H1 (cell line): ENCODE results near the gene VSIR. TPM values are rescaled to one million over a fixed set of nuclear protein-coding genes. Genes with fewer than 3 reads are reported as not detected.

Experiments
- CTCF ChIA-PET: fragments of 300-600 bp; sonication (Branson Sonifier 250); formaldehyde crosslinking; loops from one replicate; lab custom pipeline; 2021; ENCODE audit not compliant: partially characterized antibody; lab: Charles Lee
- POLR2A ChIA-PET: fragments of 300-600 bp; sonication (Branson Sonifier 250); formaldehyde crosslinking; loops from one replicate; lab custom pipeline; 2021; ENCODE audit warnings: inconsistent platforms; ENCODE audit not compliant: partially characterized antibody; lab: Charles Lee
- DNase-seq, 2 experiments: peaks; one replicate each; pipeline versions ENCODE4 v3.0.0 to v3.0.0-alpha.2; 2010 to 2022; ENCODE audit warnings: low spot score in 2 of 2, low read depth in 1 of 2, mixed read lengths in 1 of 2
- FAIRE-seq: peaks from 2 replicates; lab custom pipeline; 2011; peaks lifted over from hg19 to GRCh38; lab: Jason Lieb, UNC
- H2AFZ ChIP-seq: 2 replicates; pipeline ENCODE4 v1.8.1; 2012; ENCODE audit warnings: low read length, inconsistent platforms
- H2AK5ac ChIP-seq: 2 replicates; pipeline ENCODE4 v1.6.1; 2013; ENCODE audit warnings: low read depth, low read length
- H2BK120ac ChIP-seq: replicated peaks from 2 replicates; pipeline ENCODE3; 2013; ENCODE audit warnings: low read depth, low read length, inconsistent platforms
- H2BK12ac ChIP-seq: 2 replicates; pipeline ENCODE4 v1.6.1; 2013; ENCODE audit warnings: low read depth, low read length
- H2BK15ac ChIP-seq: 2 replicates; pipeline ENCODE4 v1.6.1; 2013; ENCODE audit warnings: low read length
- H2BK20ac ChIP-seq: 2 replicates; pipeline ENCODE4 v1.6.1; 2013; ENCODE audit warnings: low read length
- H2BK5ac ChIP-seq: 2 replicates; pipeline ENCODE4 v1.6.1; 2013; ENCODE audit warnings: low read depth, low read length
- H3K14ac ChIP-seq: 2 replicates; pipeline ENCODE4 v1.6.1; 2013; ENCODE audit warnings: inconsistent platforms; ENCODE audit not compliant: insufficient read length
- H3K18ac ChIP-seq: 2 replicates; pipeline ENCODE4 v1.6.1; 2013; ENCODE audit warnings: low read length; ENCODE audit errors: extremely low read depth
- H3K23ac ChIP-seq: 2 replicates; pipeline ENCODE4 v1.6.1; 2013; ENCODE audit warnings: inconsistent platforms; ENCODE audit not compliant: insufficient read length
- H3K23me2 ChIP-seq: 2 replicates; pipeline ENCODE4 v1.6.1; 2013; ENCODE audit warnings: low read depth, low read length
- H3K27ac ChIP-seq: 2 replicates; pipeline ENCODE4 v1.6.1; 2011; ENCODE audit warnings: low read depth, low read length, inconsistent platforms
- H3K27me3 ChIP-seq, 4 experiments: replicated peaks in 1 of 4; 1 replicate in 1 of 4; 2 replicates in 3 of 4; pipeline versions ENCODE4 v1.6.1 to v1.8.1; 2011 to 2013; ENCODE audit warnings: low read length in 3 of 4, mild to moderate bottlenecking in 3 of 4, inconsistent platforms in 2 of 4, mixed read lengths in 2 of 4, moderate library complexity in 1 of 4; ENCODE audit not compliant: control insufficient read depth in 3 of 4, insufficient read depth in 3 of 4; ENCODE audit errors: extremely low read depth in 1 of 4
- H3K36me3 ChIP-seq, 4 experiments: 2 replicates each; pipeline versions ENCODE4 v1.6.1 to v1.8.1; 2011 to 2013; ENCODE audit warnings: mild to moderate bottlenecking in 4 of 4, low read length in 3 of 4, moderate library complexity in 2 of 4, control low read depth in 1 of 4, inconsistent platforms in 1 of 4; ENCODE audit not compliant: insufficient read depth in 4 of 4, control insufficient read depth in 2 of 4
- H3K4ac ChIP-seq: replicated peaks from 2 replicates; pipeline ENCODE3; 2013; ENCODE audit warnings: low read length, low read depth, mixed read lengths, inconsistent platforms; ENCODE audit not compliant: insufficient read length
- H3K4me1 ChIP-seq, 4 experiments: replicated peaks in 1 of 4; 1 replicate in 1 of 4; 2 replicates in 3 of 4; pipeline versions ENCODE4 v1.6.1 to v1.8.1; 2011 to 2013; ENCODE audit warnings: low read length in 3 of 4, inconsistent platforms in 2 of 4, mixed read lengths in 1 of 4; ENCODE audit not compliant: insufficient read depth in 4 of 4, control insufficient read depth in 3 of 4
- H3K4me2 ChIP-seq, 2 experiments: 2 replicates each; pipeline versions ENCODE4 v1.6.1 to v1.8.1; 2011 to 2013; ENCODE audit warnings: low read depth in 2 of 2, low read length in 2 of 2, control low read depth in 1 of 2, inconsistent platforms in 1 of 2, mild to moderate bottlenecking in 1 of 2; ENCODE audit not compliant: insufficient read depth in 1 of 2
- H3K4me3 ChIP-seq, 4 experiments: fragments of 200-600, 300-600 bp in 1 of 4; sonication (generic), shearing (Covaris generic), sonication (Bioruptor Twin) in 1 of 4; 2 replicates each; pipeline versions ENCODE4 v1.5.1 to v1.8.1; 2011 to 2016; ENCODE audit warnings: low read length in 4 of 4, low read depth in 3 of 4, control low read depth in 2 of 4, inconsistent platforms in 2 of 4, mild to moderate bottlenecking in 2 of 4, mixed read lengths in 1 of 4, moderate library complexity in 1 of 4; ENCODE audit not compliant: insufficient read depth in 2 of 4; ENCODE audit errors: extremely low read depth in 1 of 4
- H3K56ac ChIP-seq: replicated peaks from 2 replicates; pipeline ENCODE3; 2013; ENCODE audit warnings: low read depth, mild to moderate bottlenecking, mixed read lengths, low read length, inconsistent platforms; ENCODE audit not compliant: insufficient read length
- H3K79me1 ChIP-seq: 2 replicates; pipeline ENCODE4 v1.6.1; 2013; ENCODE audit warnings: low read depth, low read length, control low read depth
- H3K79me2 ChIP-seq, 2 experiments: 2 replicates each; pipeline versions ENCODE4 v1.6.1 to v1.8.1; 2012 to 2013; ENCODE audit warnings: low read length in 2 of 2, mild to moderate bottlenecking in 2 of 2, inconsistent platforms in 1 of 2; ENCODE audit not compliant: insufficient read depth in 2 of 2, control insufficient read depth in 1 of 2
- H3K9ac ChIP-seq, 4 experiments: replicated peaks in 1 of 4; 1 replicate in 1 of 4; 2 replicates in 3 of 4; pipeline versions ENCODE4 v1.6.1 to v1.8.1; 2011 to 2013; ENCODE audit warnings: low read depth in 3 of 4, low read length in 3 of 4, control low read depth in 2 of 4, mild to moderate bottlenecking in 2 of 4, moderate library complexity in 2 of 4, inconsistent platforms in 1 of 4; ENCODE audit errors: extremely low read depth in 1 of 4
- H3K9me3 ChIP-seq, 2 experiments: 2 replicates each; pipeline versions ENCODE4 v1.6.1 to v1.8.1; 2012 to 2013; ENCODE audit warnings: mild to moderate bottlenecking in 2 of 2, moderate library complexity in 2 of 2, control low read depth in 1 of 2, inconsistent platforms in 1 of 2, low read depth in 1 of 2, low read length in 1 of 2, mixed read lengths in 1 of 2; ENCODE audit not compliant: insufficient read depth in 2 of 2
- H4K20me1 ChIP-seq, 2 experiments: replicated peaks in 1 of 2; 2 replicates each; pipeline versions ENCODE3 to v1.8.1; 2011 to 2013; ENCODE audit warnings: inconsistent platforms in 2 of 2, low read length in 2 of 2, mild to moderate bottlenecking in 1 of 2; ENCODE audit not compliant: insufficient read depth in 2 of 2, control insufficient read depth in 1 of 2
- H4K5ac ChIP-seq: 2 replicates; pipeline ENCODE4 v1.6.1; 2013; ENCODE audit warnings: low read length, low read depth, mixed read lengths, inconsistent platforms; ENCODE audit not compliant: insufficient read length
- H4K8ac ChIP-seq: 2 replicates; pipeline ENCODE4 v1.8.0; 2013; ENCODE audit warnings: mild to moderate bottlenecking, moderate library complexity, low read length, inconsistent platforms; ENCODE audit not compliant: insufficient read depth; ENCODE audit errors: extremely low read depth
- H4K91ac ChIP-seq: replicated peaks from 2 replicates; pipeline ENCODE3; 2013; ENCODE audit warnings: low read length, mixed read lengths, inconsistent platforms; ENCODE audit not compliant: insufficient read length
- ATF2 ChIP-seq: IDR thresholded peaks from 2 replicates; pipeline ENCODE4 v1.6.1; 2012; ENCODE audit warnings: low read length, inconsistent platforms
- BCL11A ChIP-seq, 2 experiments: IDR thresholded peaks; one replicate each; pipeline ENCODE4 v1.6.1; 2011; ENCODE audit warnings: low read depth in 2 of 2, low read length in 2 of 2, mild to moderate bottlenecking in 2 of 2
- CHD1 ChIP-seq: IDR thresholded peaks from 2 replicates; pipeline ENCODE4 v1.6.1; 2012; ENCODE audit warnings: low read depth, low read length, improper control_type of control experiment
- EGR1 ChIP-seq: IDR thresholded peaks from 2 replicates; pipeline ENCODE4 v1.6.1; 2011; ENCODE audit warnings: low read depth, low read length, borderline replicate concordance
- FOSL1 ChIP-seq: IDR thresholded peaks from 2 replicates; pipeline ENCODE4 v1.6.1; 2011; ENCODE audit warnings: mild to moderate bottlenecking, low read depth, low read length, moderate library complexity; ENCODE audit not compliant: insufficient read depth
- JUN ChIP-seq: IDR thresholded peaks from 2 replicates; pipeline ENCODE4 v1.6.1; 2011; ENCODE audit warnings: low read depth, mild to moderate bottlenecking, improper control_type of control experiment, low read length
- JUND ChIP-seq: IDR thresholded peaks from 2 replicates; pipeline ENCODE4 v1.6.1; 2011; ENCODE audit warnings: mild to moderate bottlenecking, improper control_type of control experiment, low read length
- KDM4A ChIP-seq: IDR thresholded peaks from one replicate; pipeline ENCODE4 v1.7.1; 2012; ENCODE audit warnings: low read depth, mild to moderate bottlenecking, moderate library complexity, low read length, inconsistent platforms; ENCODE audit not compliant: severe bottlenecking
- SIRT6 ChIP-seq: IDR thresholded peaks from one replicate; pipeline ENCODE4 v1.7.1; 2012; ENCODE audit warnings: low read length, inconsistent platforms
- SP2 ChIP-seq: IDR thresholded peaks from 2 replicates; pipeline ENCODE4 v1.6.1; 2012; ENCODE audit warnings: mild to moderate bottlenecking, low read length, inconsistent platforms
- SP4 ChIP-seq: IDR thresholded peaks from 2 replicates; pipeline ENCODE4 v1.6.1; 2012; ENCODE audit warnings: low read length, inconsistent platforms
- TBP ChIP-seq: IDR thresholded peaks from 2 replicates; pipeline ENCODE4 v1.6.1; 2011; ENCODE audit warnings: low read depth, low read length, improper control_type of control experiment
- TEAD4 ChIP-seq: IDR thresholded peaks from 2 replicates; pipeline ENCODE4 v1.6.1; 2012; ENCODE audit warnings: low read depth, low read length, inconsistent platforms, mixed read lengths
- YY1 ChIP-seq: IDR thresholded peaks from 2 replicates; pipeline ENCODE4 v1.6.1; 2011; ENCODE audit warnings: low read depth, mild to moderate bottlenecking, low read length
- WGBS, 2 experiments: shearing (Covaris generic) in 1 of 2; methylation state at CpG; one replicate each; pipeline versions ENCODE4 v1.1.6 to v1.1.7; 2013 to 2015; ENCODE audit warnings: low lambda C conversion rate in 2 of 2, mixed read lengths in 2 of 2, inconsistent platforms in 1 of 2, low coverage in 1 of 2, missing lambda C conversion rate in 1 of 2; ENCODE audit not compliant: insufficient replicate concordance in 2 of 2, insufficient coverage in 1 of 2, insufficient read length in 1 of 2; ENCODE audit errors: extremely low coverage in 1 of 2, missing lambda C conversion rate in 1 of 2; 5-methylcytosine and 5-hydroxymethylcytosine counted together
- polyA plus RNA-seq, 7 experiments: library from polyadenylated mRNA; depleted of rRNA in 3 of 7; stranded (reverse) in 5 of 7; unstranded in 2 of 7; fragments of >200 nt in 5 of 7; fragments of 200-250 nt in 2 of 7; gene quantifications; 1 replicate in 5 of 7; 2 replicates in 1 of 7; 4 replicates in 1 of 7; pipeline versions ENCODE4 v1.2.1 to v1.2.3, GENCODE V29; 2011 to 2013; ENCODE audit warnings: missing spikeins in 2 of 7, mixed read lengths in 2 of 7
- total RNA-seq: library from RNA; stranded (reverse); fragmentation: NEBNext Ultra II Directional; extraction: Animal tissue kit (Norgen Biotek cat#: 25700); gene quantifications from 2 replicates; pipeline ENCODE4 v1.2.1, GENCODE V29; 2021

VSIR gene
- total and polyA plus RNA-seq, 2 of the 8 experiments (the other 6 are each of a cell fraction or from before 2014, with no cell fraction given) = 0.33 TPM; not detected in 1

- Histone ChIP-seq H3K27me3 (peaks cover 0 to 3% (median 0%) of the 10 kb centered on the region in 4 experiments; a peak in 1 of 7 replicates), H2BK12ac (no peak overlapping the region), H2BK5ac (no peak overlapping the region), H3K18ac (no peak overlapping the region), H2AK5ac (no peak overlapping the region), H3K14ac (no peak overlapping the region), H3K4me1 (peaks cover 0 to 6% (median 0%) of the 10 kb centered on the region in 4 experiments; a peak in 3 of 7 replicates), H3K79me1 (no peaks in the 10 kb centered on the region), H3K9me3 (no peaks in the 10 kb centered on the region), H4K20me1 (no peaks in the 10 kb centered on the region), H3K9ac (no peak overlapping the region), H3K23me2 (no peaks in the 10 kb centered on the region), H4K5ac (no peak overlapping the region), H3K4me3 (no peak overlapping the region), H4K91ac (no peak overlapping the region), H2BK20ac (no peak overlapping the region), H3K79me2 (no peaks in the 10 kb centered on the region), H3K27ac (no peak overlapping the region), H3K4ac (no peak overlapping the region), H3K23ac (no peak overlapping the region), H3K36me3 (no peaks in the 10 kb centered on the region), H3K56ac (no peak overlapping the region), H4K8ac (no peak overlapping the region), H2AFZ (no peak overlapping the region), H3K4me2 (no peak overlapping the region), H2BK15ac (no peak overlapping the region), H2BK120ac (no peak overlapping the region)
- no peak for DNase-seq
- ChIA-PET CTCF (interaction anchor here (1.3 to 3.6 kb wide), 7 partner anchors 14 to 395 kb away, joined by 3 to 16 read pairs (median 5); partner anchors contain the start of gene SLC29A3), POLR2A (no interaction called here)
- 94% methylated on average over 2 of the region's 2 CpGs; no CpG with 5 or more reads in 1 of the 2 experiments for WGBS, 2 experiments
- no peak for FAIRE-seq
- TF ChIP-seq BCL11A (IDR thresholded peaks at IDR 0.05; ENCODE audit: low read depth in 2 of 2, low read length in 2 of 2) = no peak
- TF ChIP-seq YY1 = no peak
- TF ChIP-seq SP2 = no peak
- no peak for TF ChIP-seq SIRT6
- TF ChIP-seq JUN = no peak
- no peak for TF ChIP-seq TEAD4
- no peak for TF ChIP-seq FOSL1
- no peak for TF ChIP-seq EGR1
- TF ChIP-seq JUND = no peak
- no peak for TF ChIP-seq CHD1
- TF ChIP-seq TBP = no peak
- no peak for TF ChIP-seq KDM4A
- TF ChIP-seq SP4 = no peak
- no peak for TF ChIP-seq ATF2
These were observed 62.8 kb downstream of the VSIR start for GRCh38 chr10:71710519-71710918.
